Heart right ventricle (tissue), 16 donors: Measurements from ENCODE around the gene LRRC8C. TPM values are rescaled to one million over a fixed set of nuclear protein-coding genes. Genes with fewer than 3 reads are reported as not detected.

Experiments used
- ATAC-seq, 8 donors: fragments of 200-7000 bp; cut with Tn5 transposase; one replicate each; pipeline ENCODE4 v1.9.1; 2020; ENCODE audit warnings: mild to moderate bottlenecking in 8 of 8, moderate library complexity in 8 of 8, moderate number of reproducible peaks in 1 of 8
- DNase-seq, 2 donors: peaks; one replicate each; pipeline ENCODE4 v3.0.0-alpha.2; 2020
- H3K27ac ChIP-seq, 10 donors: fragments of 200-600 bp; sonication (generic) in 2 of 10; one replicate each; pipeline versions ENCODE4 v1.5.0 to v1.8.0; 2020 to 2022; ENCODE audit warnings: mild to moderate bottlenecking in 3 of 10
- H3K27me3 ChIP-seq, 7 donors: fragments of 200-600 bp; one replicate each; pipeline ENCODE4 v1.8.0; 2021 to 2022; ENCODE audit warnings: mild to moderate bottlenecking in 2 of 7
- H3K36me3 ChIP-seq, 9 donors: fragments of 200-600 bp; sonication (generic) in 1 of 9; one replicate each; pipeline versions ENCODE4 v1.5.0 to v1.8.0; 2020 to 2022; ENCODE audit warnings: mild to moderate bottlenecking in 2 of 9
- H3K4me1 ChIP-seq, 9 donors: fragments of 200-600 bp; sonication (generic) in 1 of 9; one replicate each; pipeline versions ENCODE4 v1.5.0 to v1.8.0; 2020 to 2022; ENCODE audit warnings: mild to moderate bottlenecking in 4 of 9
- H3K4me3 ChIP-seq, 10 donors: fragments of 200-600 bp; sonication (generic) in 2 of 10; one replicate each; pipeline versions ENCODE4 v1.5.0 to v1.8.0; 2020 to 2022; ENCODE audit warnings: mild to moderate bottlenecking in 7 of 10, moderate library complexity in 2 of 10
- H3K9me3 ChIP-seq, 11 donors: fragments of 200-600 bp in 10 of 11; sonication (generic) in 2 of 11; one replicate each; pipeline versions ENCODE4 v1.5.0 to v1.8.0; 2013 to 2022; ENCODE audit warnings: mild to moderate bottlenecking in 2 of 11, control low read depth in 1 of 11, moderate library complexity in 1 of 11
- WGBS, 2 donors: extraction: QIAGEN DNeasy Blood & Tissue Kit; methylation state at CpG; one replicate each; pipeline ENCODE4 v1.1.7; 2013; ENCODE audit warnings: inconsistent platforms in 1 of 2; 5-methylcytosine and 5-hydroxymethylcytosine counted together
- intact Hi-C, 10 donors: fragments of 100-400 bp; cut with DNase I; formaldehyde crosslinking; loops; one replicate each; pipeline versions ENCODE4 v1.11.1 to v1.14.2; 2022
- polyA plus RNA-seq, 2 donors: library from polyadenylated mRNA; stranded (reverse); fragments of 200-250 nt; gene quantifications; one replicate each; pipeline ENCODE4 v1.2.3, GENCODE V29; 2013
- total RNA-seq, 10 donors: library from RNA; stranded (reverse); fragmentation: NEBNext Ultra II Directional in 3 of 10; extraction: Animal tissue kit (Norgen Biotek cat#: 25700) in 3 of 10; gene quantifications; one replicate each; pipeline versions ENCODE4 v1.2.1 to v1.2.4, GENCODE V29; 2021 to 2023
- TF ChIP-seq, protein P1 (sequence below), 9 donors: fragments of 200-600 bp; sonication (generic) in 2 of 9; IDR thresholded peaks; one replicate each; pipeline versions ENCODE4 v1.5.0 to v1.8.0; 2021 to 2022; ENCODE audit warnings: antibody characterized with exemption in 9 of 9, mild to moderate bottlenecking in 5 of 9, moderate library complexity in 1 of 9
- donor health status: Arrhythmogenic right ventricular cardiomyopathy.
- donor health status: ischemic (EF 13 %, LVEDD 7.1; RV severe dilation, severe dysfunction).
- donor health status: healthy with polysubstance abuse.
- donor health status: DM: no; HTN: yes; CAD: no.
- donor health status: DM: no; HTN: no; CAD: no.
- donor health status: ischemic (EF 25% LVEDD 6.9; RV normal size, moderate dysfunction).
- donor health status: ischemic (EF 25% LVEDD 5.7; RV mildly dilated, moderate dysfunction).
- donor health status: healthy.
- donor health status: DM: yes; HTN: yes; CAD: no.
- donor health status: Ischemic cardiomyopathy.
- donor health status: ischemic (EF 35%, LVEDD 5.7; RV mildly dilated, moderate dysfunction).
- donor health status: nonischemic (EF 11% LVEDD 7.7; RV severe dilation, severe dysfunction).
- donor health status: DM: yes; HTN: yes; CAD: no.
- donor health status: PGD.
- donor health status: ischemic (EF 29% LVEDD 5.4; RV normal size, mild dysfunction).
- donor health status: nonischemic (EF 23%, LVEDD 6.1; RV moderate dilation, normal function).

The LRRC8C gene
- total and polyA plus RNA-seq, 12 donors, result 3.7 to 12.3 (median 8.2) TPM

DNA sequence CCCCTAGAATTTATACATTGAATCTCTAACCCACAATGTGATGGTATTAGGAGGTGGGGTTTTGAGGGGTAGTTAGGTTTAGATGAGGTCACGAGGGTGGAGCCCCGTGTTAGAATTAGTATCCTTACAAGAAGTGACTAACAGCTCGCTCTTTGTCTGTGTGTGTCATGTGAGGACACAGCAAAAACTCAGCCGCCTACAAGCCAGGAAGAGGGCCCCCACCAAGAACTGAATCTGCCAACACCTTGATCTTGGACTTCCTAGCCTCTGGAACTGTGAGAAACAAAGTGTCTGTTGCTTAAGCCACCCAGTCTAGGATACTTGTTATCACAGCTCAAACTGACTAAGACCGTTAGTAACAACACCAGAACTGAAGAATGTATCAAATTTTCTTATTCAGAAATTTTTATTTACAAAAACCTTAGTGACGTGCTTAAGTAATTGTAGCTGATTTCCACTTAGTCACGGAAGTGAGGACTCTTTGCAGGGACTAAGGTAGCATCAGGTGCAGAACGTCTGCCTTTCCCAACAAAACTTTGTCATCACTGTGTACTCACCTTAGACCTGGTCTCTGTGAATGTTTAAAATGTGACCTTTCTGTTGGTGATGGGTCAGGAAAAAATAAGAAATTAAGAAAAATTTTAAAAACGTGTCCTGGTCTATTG is 24.5 kb upstream of the LRRC8C start:
- WGBS, 2 donors, result 54 to 66% methylated on average over 9 of the region's 9 CpGs
- ATAC-seq (peak; percentile 73 to 91 (median 80)), DNase-seq (peak in 1 of 2 donors; percentile 64)
- intact Hi-C loops, result loop anchor here in 4 of 10 donors (5.0 to 10.0 kb wide), 3 partner anchors 84 to 611 kb away; partner anchors contain the start of gene LRRC8B (in 1 of the 4)
- Histone ChIP-seq H3K27ac (peak overlapping the region; percentile 13 to 83 (median 72)), H3K27me3 (no peaks in the 10 kb centered on the region), H3K4me1 (peaks cover 11 to 73% (median 60%) of the 10 kb centered on the region in 9 donors), H3K4me3 (no peak overlapping the region), H3K36me3 (no peaks in the 10 kb centered on the region), H3K9me3 (no peaks in the 10 kb centered on the region)
- TF ChIP-seq, protein P1, sequence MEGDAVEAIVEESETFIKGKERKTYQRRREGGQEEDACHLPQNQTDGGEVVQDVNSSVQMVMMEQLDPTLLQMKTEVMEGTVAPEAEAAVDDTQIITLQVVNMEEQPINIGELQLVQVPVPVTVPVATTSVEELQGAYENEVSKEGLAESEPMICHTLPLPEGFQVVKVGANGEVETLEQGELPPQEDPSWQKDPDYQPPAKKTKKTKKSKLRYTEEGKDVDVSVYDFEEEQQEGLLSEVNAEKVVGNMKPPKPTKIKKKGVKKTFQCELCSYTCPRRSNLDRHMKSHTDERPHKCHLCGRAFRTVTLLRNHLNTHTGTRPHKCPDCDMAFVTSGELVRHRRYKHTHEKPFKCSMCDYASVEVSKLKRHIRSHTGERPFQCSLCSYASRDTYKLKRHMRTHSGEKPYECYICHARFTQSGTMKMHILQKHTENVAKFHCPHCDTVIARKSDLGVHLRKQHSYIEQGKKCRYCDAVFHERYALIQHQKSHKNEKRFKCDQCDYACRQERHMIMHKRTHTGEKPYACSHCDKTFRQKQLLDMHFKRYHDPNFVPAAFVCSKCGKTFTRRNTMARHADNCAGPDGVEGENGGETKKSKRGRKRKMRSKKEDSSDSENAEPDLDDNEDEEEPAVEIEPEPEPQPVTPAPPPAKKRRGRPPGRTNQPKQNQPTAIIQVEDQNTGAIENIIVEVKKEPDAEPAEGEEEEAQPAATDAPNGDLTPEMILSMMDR (IDR thresholded peaks at IDR 0.05), result no peak

DNA sequence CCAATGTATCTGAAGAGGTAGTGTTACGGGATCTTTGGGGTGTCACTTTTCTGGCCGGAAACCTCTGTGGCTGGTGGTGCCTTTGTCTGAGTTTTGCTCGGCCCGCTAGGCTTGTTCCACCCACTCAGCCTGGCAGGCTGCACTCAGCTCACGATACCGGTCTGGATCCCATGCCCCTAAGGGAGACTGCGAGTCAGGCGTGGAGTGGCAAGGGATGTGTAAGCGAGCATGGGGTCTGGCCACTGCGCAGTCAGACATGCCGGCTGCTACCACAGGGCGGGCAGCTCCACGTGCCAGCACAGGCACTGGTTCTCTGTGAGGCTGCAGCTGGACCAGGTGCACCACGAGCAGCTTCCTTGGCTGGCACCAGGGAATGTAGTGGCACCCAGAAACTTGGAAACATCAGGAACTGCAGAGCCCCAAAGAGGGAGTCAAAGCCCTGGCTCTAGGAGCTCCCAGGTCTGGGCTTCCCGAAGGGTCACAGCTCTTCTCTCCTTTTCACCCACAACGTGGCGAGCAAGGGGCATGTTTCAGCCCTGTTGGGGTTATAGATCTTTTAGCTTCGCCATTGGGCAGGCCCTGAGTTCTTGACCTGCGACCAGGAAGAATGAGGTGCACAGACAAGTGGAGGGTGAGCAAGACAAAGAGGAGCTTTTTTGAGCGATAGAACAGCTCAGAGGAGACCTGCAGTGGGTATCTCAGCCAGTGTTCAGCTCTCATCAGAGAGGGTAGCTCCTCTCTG is 23.8 kb upstream of the LRRC8C start:
- DNase-seq (no peak), ATAC-seq (peak in 2 of 8 donors; percentile 11 to 25)

DNA sequence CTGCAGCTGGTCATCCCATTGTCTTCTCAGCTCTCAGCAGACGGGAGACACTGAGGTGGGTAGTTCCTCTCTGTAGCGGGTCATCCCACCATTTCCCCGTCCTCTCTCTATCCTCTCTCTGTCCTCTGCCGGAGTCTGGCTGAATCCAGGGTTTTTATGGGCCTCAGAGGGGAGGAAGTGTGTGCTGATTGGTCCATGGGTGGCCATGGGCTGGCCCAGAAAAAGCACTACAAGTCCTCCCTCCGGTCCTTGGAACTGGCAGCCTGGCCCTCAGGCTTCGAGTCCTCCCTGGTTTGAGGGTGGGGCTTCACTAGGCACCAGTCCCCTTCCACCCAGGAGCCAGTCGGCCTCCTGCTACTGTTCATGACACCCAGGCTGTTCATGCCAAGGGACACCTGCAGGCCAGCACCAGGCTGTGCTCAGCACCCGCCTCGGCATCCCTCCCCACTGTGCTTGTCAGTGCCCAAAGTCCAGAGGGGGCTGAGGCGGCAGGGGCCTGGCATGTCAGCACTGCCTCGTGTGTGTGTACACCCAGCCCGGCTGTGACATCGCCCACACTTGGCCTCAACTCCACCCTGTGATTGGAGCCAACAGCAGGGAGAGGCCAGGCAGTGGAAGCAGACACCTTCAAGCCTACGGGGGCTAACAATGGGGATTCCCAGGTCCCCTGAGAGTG is 23.0 kb upstream of the LRRC8C start:
- peak; percentile 9 to 65 (median 25) for ATAC-seq

More for the DNA sequence above, 23.8 kb upstream of the LRRC8C start:
- TF ChIP-seq, protein P1 (IDR thresholded peaks at IDR 0.05), result no peak
- H3K27me3 ChIP-seq, result no peaks in the 10 kb centered on the region
- WGBS, 2 donors, result 87 to 90% methylated on average over 20 of the region's 20 CpGs
- H3K9me3 ChIP-seq, result no peaks in the 10 kb centered on the region
- H3K4me3 ChIP-seq, result peak overlapping the region in 1 of 10 donors; percentile 10
- peaks cover 11 to 69% (median 54%) of the 10 kb centered on the region in 9 donors for H3K4me1 ChIP-seq
- H3K27ac ChIP-seq, result peak overlapping the region in 9 of 10 donors; percentile 13 to 83 (median 72)
- intact Hi-C loops, result loop anchor here in 4 of 10 donors (5.0 to 10.0 kb wide), 3 partner anchors 84 to 612 kb away; partner anchors contain the start of gene LRRC8B (in 1 of the 4)
- no peaks in the 10 kb centered on the region for H3K36me3 ChIP-seq

More for the DNA sequence above, 23.0 kb upstream of the LRRC8C start:
- Histone ChIP-seq H3K27me3 (no peaks in the 10 kb centered on the region), H3K27ac (peak overlapping the region in 9 of 10 donors; percentile 27 to 83 (median 72)), H3K4me3 (no peak overlapping the region), H3K36me3 (no peaks in the 10 kb centered on the region), H3K4me1 (peaks cover 11 to 69% (median 47%) of the 10 kb centered on the region in 9 donors), H3K9me3 (no peaks in the 10 kb centered on the region)
- DNase-seq, result peak in 1 of 2 donors; percentile 25
- intact Hi-C loops, result loop anchor here in 4 of 10 donors (5.0 to 10.0 kb wide), 3 partner anchors 85 to 613 kb away; partner anchors contain the start of gene LRRC8B (in 1 of the 4)
- TF ChIP-seq, protein P1 (IDR thresholded peaks at IDR 0.05), result no peak
- WGBS, 2 donors, result 63 to 69% methylated on average over 14 of the region's 14 CpGs
